T-helper 2 cell treated with Interferon-gamma antibody and Interleukin-4, amounts not matched to agents 100 ng/mL and 5 ng/mL, for 36 hours (primary cell): ENCODE results near the gene CAPN2. TPM values are rescaled to one million over a fixed set of nuclear protein-coding genes. Genes with fewer than 3 reads are reported as not detected.

ENCODE experiments used
- intact Hi-C: fragments of 100-400 bp; cut with micrococcal nuclease; formaldehyde crosslinking; loops from one replicate; pipeline ENCODE4 v1.15.1; 2023
- total RNA-seq: library from RNA; stranded (reverse); gene quantifications from 2 replicates; pipeline ENCODE4 v1.2.3, GENCODE V29; 2022

The CAPN2 gene
- total RNA-seq, 1 donor from 2014 or later, result 187 TPM

DNA sequence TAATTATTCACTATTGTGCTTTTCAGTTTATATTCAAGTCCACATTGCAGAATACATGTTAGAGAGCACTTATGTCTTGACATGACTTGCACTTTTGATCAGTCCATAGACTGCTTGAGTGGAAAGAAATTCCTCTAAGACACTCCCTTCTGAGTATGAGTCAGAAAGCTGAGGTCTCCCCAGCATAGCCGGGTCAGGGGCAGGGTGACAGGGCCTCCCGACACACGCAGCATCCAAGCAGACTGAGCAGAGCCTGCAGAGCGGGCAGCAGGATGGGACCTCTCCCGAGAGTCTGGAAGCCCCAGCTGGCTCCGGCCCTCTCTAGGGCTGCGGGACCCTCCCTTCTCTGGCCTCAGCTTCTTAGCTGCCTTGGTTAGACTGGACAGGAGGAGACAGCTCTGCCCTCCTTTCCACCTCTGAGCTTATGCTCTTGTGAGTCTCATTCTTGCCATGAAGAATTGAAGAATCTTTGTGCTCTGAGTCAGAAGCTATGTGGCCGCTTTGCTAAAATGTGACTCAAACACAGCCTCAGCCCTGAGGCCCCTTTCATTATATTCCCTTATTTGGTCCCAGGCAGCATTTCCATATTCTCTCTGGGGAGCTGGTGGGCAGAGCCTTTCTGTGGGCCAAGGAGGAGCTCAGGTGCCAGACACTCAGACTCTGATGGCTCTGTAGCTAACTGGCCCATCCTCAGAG is 11.2 kb upstream of the CAPN2 start:
- intact Hi-C loops, result no loop called here

DNA sequence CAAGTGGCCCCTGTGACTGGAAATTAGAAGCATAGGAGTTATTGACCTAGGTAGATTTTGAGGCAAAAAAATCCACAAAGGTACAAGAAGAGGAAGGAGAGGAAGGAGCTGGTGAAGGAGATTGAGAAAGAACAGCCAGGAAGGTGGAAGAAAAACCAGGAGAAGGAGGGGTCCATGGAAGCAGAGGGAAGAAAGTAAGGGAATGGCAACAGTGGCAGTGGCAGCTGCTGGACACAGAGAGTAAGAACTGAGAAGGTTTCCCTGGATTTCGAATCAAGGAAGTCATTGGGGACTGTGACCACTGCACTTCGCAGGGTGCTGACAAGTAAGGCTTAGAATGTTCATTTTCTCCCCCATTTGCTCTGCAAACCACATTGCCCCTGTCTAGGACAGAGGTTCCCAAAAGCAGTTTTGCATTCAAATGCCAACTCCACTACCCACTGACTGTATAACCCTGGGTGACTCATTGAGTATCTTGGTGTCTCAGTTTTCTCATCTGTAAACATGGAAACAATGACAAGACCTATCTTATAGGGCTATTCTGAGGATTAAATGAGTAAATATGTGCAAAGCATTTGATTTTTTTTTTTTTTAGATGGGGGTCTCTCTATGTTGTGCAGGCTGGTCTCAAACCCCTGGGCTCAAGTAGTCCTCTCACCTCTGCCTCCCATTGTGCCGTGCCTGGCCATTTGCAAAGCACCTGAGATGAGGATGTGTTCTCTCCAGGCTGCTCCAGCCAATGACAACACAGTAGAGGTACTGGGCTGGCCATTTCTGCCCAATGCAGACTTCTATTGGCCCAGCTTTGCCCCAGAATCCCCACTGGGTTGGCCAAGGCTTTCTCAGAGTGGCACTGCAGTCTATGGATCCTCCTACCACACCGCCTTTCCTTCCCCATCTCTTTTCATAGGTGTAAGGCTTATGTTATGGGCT is 9.3 kb upstream of the CAPN2 start:
- intact Hi-C loops, result no loop called here

DNA sequence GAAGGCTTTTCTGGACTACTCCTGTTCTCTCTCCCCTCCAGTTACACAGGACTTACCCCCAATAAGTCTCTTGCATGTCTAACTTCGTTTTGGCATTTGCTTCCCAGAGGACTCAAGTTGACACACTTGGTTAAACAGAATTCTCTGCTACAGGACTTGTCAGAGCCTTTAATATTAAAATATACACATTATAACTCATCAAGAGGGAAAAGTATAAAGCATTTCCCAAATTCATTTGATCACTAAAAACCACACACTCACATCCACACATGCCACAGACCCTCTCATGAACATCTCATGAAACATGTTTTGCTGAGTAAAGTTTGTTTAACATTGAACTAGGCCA is 8.7 kb upstream of the CAPN2 start:
- intact Hi-C loops, result no loop called here

DNA sequence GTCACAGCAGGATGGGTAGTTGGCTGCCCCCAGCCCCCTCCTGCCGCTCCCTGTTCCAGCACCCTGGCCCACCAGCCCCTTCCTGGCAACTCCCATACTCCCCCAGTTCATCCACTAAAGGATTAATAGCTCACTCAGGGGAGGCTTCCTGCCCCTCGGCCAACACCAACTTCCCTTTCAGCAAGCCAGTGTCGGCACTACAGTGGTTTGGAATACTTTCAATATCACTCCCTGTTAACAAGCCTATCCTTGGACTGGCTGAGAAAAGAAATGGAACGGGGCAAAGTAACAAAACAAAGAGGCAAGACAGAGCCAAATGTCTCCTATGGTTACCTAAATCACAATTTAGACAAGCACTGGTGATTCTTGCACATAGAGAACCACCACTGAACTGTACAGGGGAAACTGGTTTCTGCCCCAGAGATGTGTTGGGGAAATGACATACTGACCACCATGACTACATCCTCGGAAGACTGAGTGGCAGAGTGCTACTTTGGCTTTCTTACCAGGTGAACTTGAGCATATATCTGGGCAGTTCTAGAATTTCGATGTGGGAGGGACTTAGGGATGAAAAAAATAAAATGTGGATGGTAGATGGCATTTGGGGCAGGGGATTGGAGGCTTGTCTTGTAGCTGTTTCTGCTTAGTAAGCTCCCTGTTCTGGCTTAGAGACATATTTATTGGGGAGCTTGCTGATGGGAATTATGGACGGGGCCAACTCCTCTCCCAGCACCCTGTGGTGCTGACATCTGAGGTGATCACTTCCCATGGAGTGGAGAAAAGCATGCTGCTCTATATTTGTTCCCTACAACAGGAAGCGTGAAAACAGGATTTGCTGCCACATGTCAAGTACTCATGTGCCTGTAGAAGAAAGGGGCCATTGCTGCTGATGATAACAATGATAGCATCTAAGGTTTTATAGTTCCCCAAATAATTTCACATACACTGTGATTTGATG is 7.1 kb upstream of the CAPN2 start:
- intact Hi-C loops, result no loop called here

DNA sequence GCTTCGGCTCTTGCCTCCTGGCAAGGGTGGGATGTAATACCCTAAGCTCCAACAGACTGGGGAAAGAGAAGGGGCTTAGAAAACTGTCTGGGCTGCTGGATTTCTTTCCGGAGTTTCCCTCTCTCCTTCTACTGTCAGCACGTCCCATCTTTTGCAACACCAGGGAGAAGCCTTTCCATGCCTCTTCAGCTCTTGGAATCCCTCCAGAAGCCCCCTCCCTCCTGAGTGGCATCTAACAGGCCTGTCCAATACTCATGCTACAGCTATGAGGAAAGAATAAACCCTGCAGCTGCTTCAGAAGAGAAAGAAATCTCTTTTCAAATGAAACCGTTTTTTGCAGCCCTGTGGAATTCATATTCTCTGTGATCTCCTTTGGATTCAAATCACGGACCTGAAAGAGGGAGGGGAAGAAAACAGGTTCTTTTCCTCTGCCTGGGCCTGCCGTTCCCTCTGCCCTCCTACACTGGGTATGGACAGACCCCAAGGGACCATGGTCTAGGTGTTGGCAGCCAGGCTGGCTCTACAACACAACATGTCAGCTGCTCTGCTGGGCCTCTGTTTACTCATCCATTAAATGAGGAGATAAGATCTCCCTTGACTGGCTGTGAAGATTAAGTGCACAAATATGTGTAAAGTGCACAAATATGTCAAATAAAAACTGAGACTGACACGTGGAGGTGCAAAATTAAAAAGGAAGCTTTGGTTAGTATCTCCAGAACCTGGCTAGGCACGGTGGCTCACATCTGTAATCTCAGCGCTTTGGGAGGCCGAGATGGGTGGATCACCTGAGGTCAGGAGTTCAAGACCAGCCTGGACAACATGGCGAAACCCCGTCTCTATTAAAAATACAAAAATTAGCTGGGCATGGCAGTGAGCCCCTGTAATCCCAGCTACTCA is 6.0 kb upstream of the CAPN2 start:
- intact Hi-C loops, result no loop called here

DNA sequence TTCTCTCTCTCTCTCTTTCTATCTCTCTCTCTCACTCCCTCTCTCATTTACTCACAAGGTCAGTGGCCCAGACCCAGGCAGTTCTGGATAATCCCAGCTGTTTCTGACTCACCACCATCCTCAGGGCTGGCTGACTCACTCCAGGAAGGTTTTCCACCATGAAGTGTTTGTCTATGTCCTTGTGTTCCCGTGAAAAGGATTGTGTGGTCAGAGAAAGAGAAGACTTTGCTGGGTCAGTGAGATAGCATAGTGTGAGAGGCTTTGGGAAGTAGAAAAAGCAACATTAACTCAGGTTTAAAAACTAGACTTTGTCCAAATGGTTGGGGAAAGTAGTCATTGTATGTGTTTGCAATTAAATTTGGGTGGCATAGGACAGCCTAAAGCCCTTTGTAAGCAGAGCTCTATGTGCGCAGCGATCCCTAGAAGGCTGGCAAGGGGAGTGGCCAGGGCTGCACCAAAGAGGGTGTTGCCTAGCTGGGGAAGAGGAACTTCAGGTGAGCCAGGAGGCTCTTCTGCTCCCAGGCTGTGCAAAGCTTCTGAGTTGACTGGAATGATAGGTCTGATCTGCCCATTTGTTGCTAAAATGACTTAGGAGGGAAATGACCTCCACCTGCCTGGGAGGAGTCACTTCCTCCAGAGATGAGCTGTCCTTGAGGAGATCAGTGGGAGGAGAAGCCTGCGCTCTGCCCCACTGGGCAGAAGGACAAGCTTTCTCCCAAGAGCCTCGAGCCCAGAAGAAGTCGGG is 4.9 kb upstream of the CAPN2 start:
- intact Hi-C loops, result no loop called here

DNA sequence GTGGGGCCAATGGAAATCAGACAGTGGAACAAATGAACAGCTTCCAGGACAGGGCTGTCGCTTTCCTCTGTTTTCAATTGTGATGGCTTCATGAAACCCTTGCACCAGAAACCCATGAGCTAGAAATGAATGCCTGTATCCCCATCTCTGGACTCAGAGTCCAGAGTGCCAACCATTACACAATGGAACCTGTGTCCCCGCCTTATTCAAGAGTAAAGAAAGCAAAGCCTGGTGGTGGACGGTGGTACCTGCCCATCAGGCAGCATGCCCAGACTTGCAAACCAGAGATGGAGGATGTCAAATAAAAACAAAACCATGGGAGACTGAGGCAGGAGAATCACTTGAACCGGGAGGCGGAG is 4.4 kb upstream of the CAPN2 start:
- intact Hi-C loops, result no loop called here

DNA sequence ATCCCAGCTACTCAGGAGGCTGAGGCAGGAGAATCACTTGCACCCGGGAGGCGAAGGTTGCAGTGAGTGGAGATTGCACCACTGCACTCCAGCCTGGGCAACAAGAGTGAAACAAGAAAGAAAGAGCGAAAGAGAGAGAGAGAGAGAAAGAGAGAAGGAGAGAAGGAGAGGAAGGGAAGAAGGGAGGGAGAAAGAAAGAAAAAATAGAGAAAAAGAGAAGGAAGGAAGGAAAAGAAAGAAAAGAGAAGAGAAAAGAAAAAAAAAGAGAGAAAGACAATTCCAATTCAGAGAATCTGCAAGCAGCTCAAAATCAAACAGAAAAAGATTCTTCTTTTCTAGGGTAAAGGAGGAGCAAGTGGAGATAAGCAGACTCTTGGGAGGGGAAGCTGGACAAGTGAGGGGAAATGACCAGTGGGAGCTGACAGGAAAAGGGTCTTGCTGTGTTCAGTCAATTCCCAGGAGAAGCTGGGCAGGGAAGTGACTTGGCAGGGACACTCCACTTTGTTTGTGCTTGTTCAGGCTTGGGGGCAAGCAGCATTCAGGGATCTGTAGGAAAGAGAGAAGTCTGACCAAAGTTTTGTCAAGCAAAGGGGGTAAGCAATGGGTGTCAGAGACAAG is 3.6 kb upstream of the CAPN2 start:
- intact Hi-C loops, result no loop called here

DNA sequence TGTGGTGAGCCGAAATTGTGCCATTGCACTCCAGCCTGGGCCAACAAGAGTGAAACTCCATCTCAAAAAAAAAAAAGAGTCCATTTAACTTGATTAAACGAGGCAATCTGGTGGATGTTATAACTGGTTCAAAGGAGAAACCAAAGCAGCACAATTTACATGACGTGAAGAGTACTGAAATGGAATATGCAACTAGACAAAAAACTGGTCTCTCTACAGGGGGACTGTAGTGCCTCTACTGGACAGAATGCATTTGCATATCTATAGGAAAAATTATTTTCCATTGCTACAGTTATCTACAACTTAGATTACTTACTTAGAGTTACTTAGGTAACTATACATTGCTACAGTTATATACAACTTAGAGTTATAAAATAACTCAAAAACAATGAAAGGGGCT is 2.7 kb upstream of the CAPN2 start:
- intact Hi-C loops, result no loop called here

DNA sequence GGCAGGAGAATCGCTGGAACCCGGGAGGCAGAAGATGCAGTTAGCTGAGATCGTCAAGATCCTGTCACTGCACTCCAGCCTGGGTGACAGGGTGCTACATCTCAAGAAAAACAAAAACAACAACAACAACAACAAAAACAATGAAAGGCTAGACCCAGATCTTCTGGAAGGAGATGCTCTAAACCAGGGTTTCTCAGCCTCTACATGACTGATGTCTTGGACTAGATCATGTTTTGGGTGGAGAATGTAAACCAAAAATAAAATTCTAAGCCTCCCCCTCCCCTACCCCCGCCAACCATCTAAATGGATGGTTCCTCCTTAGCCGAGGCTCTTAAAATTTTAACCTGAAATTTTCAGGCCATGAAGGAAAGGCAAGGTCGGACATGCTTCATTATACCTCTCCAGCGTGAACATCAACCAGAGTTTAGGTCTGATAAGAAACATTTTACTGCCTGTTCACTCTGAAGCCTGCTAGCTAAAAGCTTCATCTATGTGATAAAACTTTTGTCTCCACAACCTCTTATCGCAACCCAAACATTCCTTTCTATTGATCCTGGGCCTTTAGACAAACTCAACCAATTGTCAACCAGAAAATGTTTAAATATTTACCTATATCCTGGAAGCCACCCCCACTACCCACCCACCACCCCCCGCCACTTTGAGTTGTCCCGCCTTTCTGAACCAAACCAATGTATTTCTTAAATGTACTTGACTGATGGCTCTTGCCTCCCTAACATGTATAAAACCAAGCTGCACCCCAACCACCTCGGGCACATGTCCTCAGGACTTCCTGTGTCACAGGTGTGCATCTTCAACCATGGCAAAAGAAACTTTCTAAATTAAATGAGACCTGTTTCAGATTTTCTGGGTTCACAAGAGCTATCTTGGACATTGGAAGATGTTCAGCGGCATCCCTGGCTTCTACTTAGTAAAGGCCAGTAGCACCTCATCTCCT is 1.9 kb upstream of the CAPN2 start:
- intact Hi-C loops, result loop anchor here (5.0 to 10.0 kb wide), 3 partner anchors 474 to 722 kb away; partner anchors contain the start of genes DEGS1, NVL and WDR26

DNA sequence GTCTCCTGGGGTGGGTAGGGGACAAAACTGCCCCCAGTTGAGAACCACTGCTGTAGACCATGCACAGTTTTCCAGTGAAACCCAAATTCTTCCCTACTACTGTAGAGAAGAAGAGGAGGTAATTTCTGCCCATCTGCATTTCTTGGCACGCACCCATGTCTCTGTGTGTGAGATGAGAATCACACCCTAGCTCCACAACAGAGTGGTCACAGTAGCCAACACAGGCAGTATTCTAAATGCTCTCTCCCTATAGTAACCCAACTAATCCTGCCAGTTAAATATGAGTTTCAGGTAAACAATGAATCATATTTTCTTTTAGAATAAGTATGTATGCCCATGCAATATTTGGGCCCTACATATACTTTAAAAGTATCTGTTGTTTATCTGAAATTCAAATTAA is 1.2 kb upstream of the CAPN2 start:
- intact Hi-C loops, result loop anchor here (5.0 to 10.0 kb wide), 3 partner anchors 474 to 721 kb away; partner anchors contain the start of genes DEGS1, NVL and WDR26

DNA sequence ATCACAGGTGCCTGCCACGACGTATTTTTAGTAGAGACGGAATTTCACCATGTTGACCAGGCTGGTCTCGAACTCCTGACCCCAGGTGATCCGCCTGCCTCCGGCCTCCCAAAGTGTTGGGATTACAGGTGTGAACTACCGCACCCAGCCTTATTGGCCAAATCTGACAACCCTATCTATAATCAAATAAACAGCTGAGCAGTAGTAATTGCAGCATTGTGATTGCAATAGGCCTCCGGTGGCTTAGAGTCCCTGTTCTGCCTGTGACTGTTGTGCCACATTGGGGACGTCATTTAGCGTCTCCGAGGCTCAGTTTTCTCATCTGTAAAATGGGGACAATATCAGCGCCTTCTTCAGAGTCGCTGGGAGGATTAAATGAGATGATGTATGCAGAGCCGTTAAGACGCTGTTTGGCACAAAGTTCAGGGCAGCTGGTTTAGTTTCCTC is 569 bp upstream of the CAPN2 start:
- intact Hi-C loops, result loop anchor here (1.0 to 10.0 kb wide), 4 partner anchors 38 to 721 kb away; partner anchors contain the start of genes DEGS1, NVL and WDR26

DNA sequence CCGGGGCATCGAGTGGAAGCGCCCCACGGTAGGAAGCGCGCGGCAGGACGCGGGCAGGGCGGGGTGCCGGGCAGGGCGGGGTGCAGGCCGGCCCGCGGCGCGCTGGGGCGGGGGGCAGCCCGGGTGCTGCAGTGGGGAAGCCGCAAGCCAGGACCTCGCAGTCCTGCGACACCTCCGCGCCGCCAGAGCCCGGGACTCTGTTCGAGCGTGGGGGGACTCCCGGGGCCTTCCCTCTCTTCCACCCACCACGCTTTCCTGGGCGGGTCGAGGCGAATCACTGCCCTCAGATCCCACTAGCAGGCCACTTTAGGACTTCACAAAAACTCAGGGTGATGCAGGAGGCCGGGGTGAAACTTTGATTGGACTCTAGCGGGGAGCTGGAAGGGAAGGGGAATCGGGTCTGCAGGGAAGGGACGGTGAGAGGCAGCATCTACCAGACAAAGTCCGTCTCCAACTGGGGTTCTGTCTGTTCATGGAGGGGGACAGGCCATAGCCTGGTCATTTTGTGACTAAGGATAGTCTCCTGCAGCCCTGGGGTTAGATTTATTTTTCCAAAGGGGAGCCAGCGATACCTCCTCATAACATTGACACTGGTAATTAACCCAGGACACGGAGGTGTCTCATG is 623 bp downstream of the CAPN2 start:
- intact Hi-C loops, result loop anchor here (1.0 to 10.0 kb wide), 4 partner anchors 36 to 719 kb away; partner anchors contain the start of genes DEGS1, NVL and WDR26

DNA sequence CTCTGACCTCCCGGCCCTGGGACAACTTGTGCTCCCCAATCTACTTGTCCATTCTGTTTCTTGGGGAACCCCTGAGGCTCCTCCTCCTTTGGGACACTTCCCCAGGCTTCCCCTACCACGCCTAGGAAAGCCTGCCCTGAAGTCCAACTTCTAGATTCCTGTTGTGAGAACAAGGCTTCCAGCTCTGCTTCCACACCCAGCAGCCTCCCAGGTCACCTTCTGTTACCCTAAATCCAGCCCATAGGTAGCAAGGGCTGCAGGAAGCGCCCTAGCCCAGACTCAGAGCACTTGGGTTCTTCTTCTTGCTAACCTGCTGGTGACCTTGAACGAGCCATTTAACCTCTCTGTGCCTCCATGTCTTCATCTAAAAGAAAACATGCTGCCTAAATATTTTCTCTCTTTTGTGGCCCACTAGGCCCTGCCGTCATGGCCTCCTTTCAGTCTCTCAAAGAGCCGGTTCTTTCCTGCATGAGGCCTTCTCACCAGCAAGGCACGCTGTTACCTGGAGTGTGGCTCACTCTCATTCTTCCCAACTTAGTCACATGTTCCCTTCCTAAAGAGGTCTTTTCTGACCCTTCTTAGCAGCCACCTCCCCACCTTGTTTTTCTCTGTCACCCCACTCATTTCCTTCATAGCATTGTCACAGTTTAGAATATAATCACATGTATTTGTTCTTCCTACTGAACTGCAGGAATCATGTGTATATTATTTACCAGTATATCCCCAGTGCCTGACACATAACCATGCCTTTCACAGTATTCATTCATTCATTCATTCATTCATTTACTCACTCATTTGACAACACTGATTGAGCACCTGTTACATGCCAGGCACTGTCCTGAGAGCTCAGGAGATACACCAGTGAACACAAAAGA is 1.4 kb downstream of the CAPN2 start:
- intact Hi-C loops, result loop anchor here (5.0 to 10.0 kb wide), 3 partner anchors 471 to 719 kb away; partner anchors contain the start of genes DEGS1, NVL and WDR26

DNA sequence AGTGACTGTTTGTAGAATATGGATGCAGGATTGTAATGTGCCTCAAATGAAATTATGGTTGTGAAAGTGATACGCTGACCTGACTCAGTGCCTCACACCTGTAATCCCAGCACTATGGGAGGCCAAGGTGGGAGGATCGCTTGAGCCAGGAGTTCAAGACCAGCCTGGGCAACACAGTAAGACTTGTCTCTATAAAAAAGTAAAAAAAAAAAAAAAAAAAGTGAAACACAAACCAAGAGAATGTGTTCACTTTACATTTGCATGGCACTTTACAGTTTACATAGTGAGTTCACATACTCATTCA is 2.0 kb downstream of the CAPN2 start:
- intact Hi-C loops, result loop anchor here (5.0 to 10.0 kb wide), 3 partner anchors 470 to 718 kb away; partner anchors contain the start of genes DEGS1, NVL and WDR26
